H1 (cell line): ENCODE data around the gene TMED9. TPM values are rescaled to one million over a fixed set of nuclear protein-coding genes. Genes with fewer than 3 reads are reported as not detected.

Experiments used
- CTCF ChIP-seq, 3 experiments: IDR thresholded peaks; 1 replicate in 2 of 3; 2 replicates in 1 of 3; pipeline versions ENCODE4 v1.5.1 to v1.6.1; 2011; ENCODE audit warnings: low read length in 3 of 3, mild to moderate bottlenecking in 3 of 3, inconsistent platforms in 2 of 3, low read depth in 1 of 3, moderate library complexity in 1 of 3; ENCODE audit not compliant: insufficient read depth in 1 of 3; ENCODE audit errors: control extremely low read depth in 1 of 3
- polyA plus RNA-seq, 7 experiments: library from polyadenylated mRNA; depleted of rRNA in 3 of 7; stranded (reverse) in 5 of 7; unstranded in 2 of 7; fragments of >200 nt in 5 of 7; fragments of 200-250 nt in 2 of 7; gene quantifications; 1 replicate in 5 of 7; 2 replicates in 1 of 7; 4 replicates in 1 of 7; pipeline versions ENCODE4 v1.2.1 to v1.2.3, GENCODE V29; 2011 to 2013; ENCODE audit warnings: missing spikeins in 2 of 7, mixed read lengths in 2 of 7
- total RNA-seq: library from RNA; stranded (reverse); fragmentation: NEBNext Ultra II Directional; extraction: Animal tissue kit (Norgen Biotek cat#: 25700); gene quantifications from 2 replicates; pipeline ENCODE4 v1.2.1, GENCODE V29; 2021

TMED9 gene
- total and polyA plus RNA-seq, 2 of the 8 experiments (the other 6 are each of a cell fraction or from before 2014, with no cell fraction given): 130 to 160 TPM

- TF ChIP-seq CTCF (IDR thresholded peaks at IDR 0.05; ENCODE audit: control extremely low read depth in 1 of 3, insufficient read depth in 1 of 3, low read depth in 1 of 3, low read length in 3 of 3): no peak
- TF ChIP-seq, all 59 proteins: peak for 0
Measured at GRCh38 chr5:177600508-177601018, 8.6 kb downstream of the TMED9 start (continued).
